SK-N-MC (cell line): Measurements from ENCODE around the gene RANBP17.

Experiments
- EZH2 ChIP-seq: fragments of 200-600 bp; sonication (generic); IDR thresholded peaks from one replicate; pipeline ENCODE4 v1.6.1; 2017; ENCODE audit warnings: antibody characterized with exemption
- FOXP2 ChIP-seq: optimal IDR thresholded peaks from 2 replicates; pipeline ENCODE3; 2011; ENCODE audit warnings: mild to moderate bottlenecking, moderate library complexity; ENCODE audit not compliant: insufficient read depth; ENCODE audit errors: extremely low read length, control extremely low read depth
- POLR2AphosphoS5 ChIP-seq: IDR thresholded peaks from 2 replicates; pipeline ENCODE4 v1.6.1; 2012; ENCODE audit warnings: mild to moderate bottlenecking, low read depth, low read length, borderline replicate concordance

- TF ChIP-seq POLR2AphosphoS5: no peak
- no peak for TF ChIP-seq FOXP2
- no peak for TF ChIP-seq EZH2
These were observed 339.5 kb downstream of the RANBP17 start for GRCh38 chr5:171201310-171201709.
